ENCODE data around the gene KLHL10.
"Not testable (repeated sequence)": the region's sequence is repeated elsewhere in the genome, so short reads cannot be mapped to it uniquely, and the experiment has no call there.

KLHL10 gene

GRCh38 chr17:41813152-41813680 is 24.4 kb upstream of the KLHL10 start:
- DNase-seq (ENCODE audit: low spot score), result no peak

- DNase-seq (ENCODE audit: low spot score), result no peak
Measured at GRCh38 chr17:41813699-41814124, 23.9 kb upstream of the KLHL10 start.

- DNase-seq (ENCODE audit: low spot score), result no peak
Measured at GRCh38 chr17:41814195-41814594, 23.4 kb upstream of the KLHL10 start.

GRCh38 chr17:41816637-41817320 is 20.8 kb upstream of the KLHL10 start:
- no peak for DNase-seq (ENCODE audit: low spot score)

GRCh38 chr17:41818024-41818423 is 19.6 kb upstream of the KLHL10 start:
- DNase-seq (ENCODE audit: low spot score), result no peak

- DNase-seq (ENCODE audit: low spot score), result no peak
Measured at GRCh38 chr17:41821776-41822175, 15.8 kb upstream of the KLHL10 start.

GRCh38 chr17:41822216-41823140 is 15.1 kb upstream of the KLHL10 start:
- no peak for DNase-seq (ENCODE audit: low spot score)

GRCh38 chr17:41823141-41823524 is 14.5 kb upstream of the KLHL10 start:
- DNase-seq (ENCODE audit: low spot score), result no peak

- DNase-seq (ENCODE audit: low spot score), result no peak
Measured at GRCh38 chr17:41823580-41823979, 14.0 kb upstream of the KLHL10 start.

- DNase-seq (ENCODE audit: low spot score), result no peak
Measured at GRCh38 chr17:41824086-41824485, 13.5 kb upstream of the KLHL10 start.

- no peak for DNase-seq (ENCODE audit: low spot score)
Measured at GRCh38 chr17:41825175-41825845, 12.3 kb upstream of the KLHL10 start.

- not testable (repeated sequence) for DNase-seq (ENCODE audit: low spot score)
Measured at GRCh38 chr17:41829961-41830360, 7.7 kb upstream of the KLHL10 start.

- no peak for DNase-seq (ENCODE audit: low spot score)
Measured at GRCh38 chr17:41835214-41835799, 2.3 kb upstream of the KLHL10 start.

- no peak for DNase-seq (ENCODE audit: low spot score)
Measured at GRCh38 chr17:41835800-41836549, 1.6 kb upstream of the KLHL10 start, which contains the start of gene NT5C3B. Gene NT5C3B (minus strand): TSS chr17:41836232. CDS start chr17:41836193, 39 bp downstream.

GRCh38 chr17:41836550-41837196 is 952 bp upstream of the KLHL10 start:
- no peak for DNase-seq (ENCODE audit: low spot score)

- not testable (repeated sequence) for DNase-seq (ENCODE audit: low spot score)
Measured at GRCh38 chr17:41839448-41839847, 1.8 kb downstream of the KLHL10 start.

GRCh38 chr17:41840781-41841180 is 3.2 kb downstream of the KLHL10 start:
- not testable (repeated sequence) for DNase-seq (ENCODE audit: low spot score)

GRCh38 chr17:41844971-41845370 is 7.3 kb downstream of the KLHL10 start:
- DNase-seq (ENCODE audit: low spot score), result no peak

- DNase-seq (ENCODE audit: low spot score), result no peak
Measured at GRCh38 chr17:41848788-41849187, 11.2 kb downstream of the KLHL10 start.

- DNase-seq (ENCODE audit: low spot score), result no peak
Measured at GRCh38 chr17:41849251-41849990, 11.8 kb downstream of the KLHL10 start.

All from hematopoietic multipotent progenitor cell treated with erythropoietin and hydrocortisone succinate and interleukin-3 and kit ligand, for 17 days (in vitro differentiated cells).